Stimulated activated CD8-positive, alpha-beta memory T cell treated with anti-CD3 and anti-CD28 coated beads, Interleukin-12 subunit alpha, Interleukin-12 subunit beta, amount 100 ng/mL, for 4 hours (primary cell): ENCODE data around the gene AGMO.

Experiments used
- DNase-seq: peaks from one replicate; pipeline ENCODE4 v3.0.0-alpha.2; 2020; ENCODE audit warnings: low read depth

AGMO gene

GRCh38 chr7:15218261-15218660 is 343.6 kb downstream of the AGMO start:
- DNase-seq = no peak

GRCh38 chr7:15215616-15216015 is 346.2 kb downstream of the AGMO start:
- DNase-seq = no peak

- DNase-seq = no peak
These were observed 346.8 kb downstream of the AGMO start for GRCh38 chr7:15214976-15215375.

GRCh38 chr7:15213093-15213492 is 348.7 kb downstream of the AGMO start:
- DNase-seq = no peak

GRCh38 chr7:15209429-15209828 is 352.4 kb downstream of the AGMO start:
- no peak for DNase-seq

DNA sequence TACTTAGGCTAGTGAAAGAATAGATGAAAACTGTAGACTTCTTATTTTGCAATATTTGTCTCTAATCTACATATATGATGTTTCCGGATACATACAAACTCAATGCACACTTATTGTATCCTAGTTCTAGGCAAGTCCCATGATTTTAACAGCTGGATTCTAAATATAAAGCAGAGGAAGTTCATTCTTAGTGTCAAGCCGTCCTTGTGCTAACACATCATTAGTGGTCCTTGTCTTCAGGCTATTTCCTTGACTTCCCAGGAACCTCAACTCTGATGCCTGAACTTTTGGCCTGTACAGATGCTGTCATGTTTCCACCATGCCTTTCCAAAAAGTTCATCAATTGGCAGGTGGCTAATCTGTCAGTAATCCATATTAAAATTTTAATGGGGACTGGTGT is 357.4 kb downstream of the AGMO start:
- no peak for DNase-seq

DNA sequence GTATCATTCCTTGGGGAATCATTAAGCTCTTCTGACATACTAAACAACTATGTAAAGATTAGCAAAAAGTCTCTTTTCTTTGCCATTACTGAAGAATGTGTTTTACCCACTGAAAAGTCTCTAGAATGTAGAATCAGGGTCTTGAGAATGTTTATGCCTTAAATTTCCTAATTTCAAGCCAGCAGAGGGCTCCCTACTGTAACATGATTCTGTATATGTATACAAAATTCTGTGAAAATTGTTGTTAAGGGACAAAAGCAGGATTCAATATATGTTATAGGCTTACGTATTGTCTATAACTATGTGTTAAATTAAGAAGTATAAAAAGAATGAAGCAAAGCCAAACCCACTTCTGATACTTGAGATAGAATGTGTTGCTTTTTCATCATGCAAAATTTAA is 362.3 kb downstream of the AGMO start:
- DNase-seq = no peak

DNA sequence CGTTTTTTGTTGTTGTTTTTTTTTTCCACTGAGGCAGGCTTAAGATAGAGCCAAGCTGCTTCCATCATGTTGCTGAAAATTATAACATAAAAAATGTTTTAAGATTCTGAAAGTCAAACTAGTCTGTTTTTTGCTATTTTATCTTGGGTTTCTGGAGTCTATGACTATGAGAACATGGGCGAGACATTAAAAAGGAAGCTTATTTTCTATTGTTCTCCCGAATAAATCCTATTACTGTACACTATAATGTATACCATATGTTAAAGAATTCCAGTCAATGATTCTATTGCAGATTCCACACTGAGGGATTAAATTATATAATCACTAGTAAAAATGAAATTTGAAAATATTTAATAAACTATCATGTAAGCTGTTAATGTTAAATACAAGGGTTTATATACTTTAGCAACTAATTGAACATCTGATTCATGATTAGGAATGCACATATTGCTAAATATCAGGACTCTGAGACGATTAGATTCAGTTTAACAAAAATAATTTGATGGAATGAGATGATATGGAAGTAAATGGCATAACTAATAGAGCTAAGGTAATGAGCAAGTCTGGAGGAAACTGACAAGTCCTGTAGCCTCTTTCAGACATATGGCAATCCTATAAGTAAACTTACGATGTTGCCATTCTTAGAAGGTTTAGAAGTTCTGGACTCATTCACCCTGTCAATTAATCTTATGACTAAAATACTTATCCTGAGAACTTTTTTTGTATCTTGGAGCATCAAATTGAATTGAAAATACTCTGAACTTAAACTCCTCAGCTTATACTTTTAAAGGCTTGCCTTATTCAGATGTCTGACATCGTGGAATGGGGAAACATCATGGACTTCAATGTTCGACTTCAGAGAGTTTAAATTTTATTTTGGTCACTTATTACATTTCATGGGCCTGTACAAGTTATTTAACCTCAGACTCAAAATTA is 364.5 kb downstream of the AGMO start:
- DNase-seq = no peak

DNA sequence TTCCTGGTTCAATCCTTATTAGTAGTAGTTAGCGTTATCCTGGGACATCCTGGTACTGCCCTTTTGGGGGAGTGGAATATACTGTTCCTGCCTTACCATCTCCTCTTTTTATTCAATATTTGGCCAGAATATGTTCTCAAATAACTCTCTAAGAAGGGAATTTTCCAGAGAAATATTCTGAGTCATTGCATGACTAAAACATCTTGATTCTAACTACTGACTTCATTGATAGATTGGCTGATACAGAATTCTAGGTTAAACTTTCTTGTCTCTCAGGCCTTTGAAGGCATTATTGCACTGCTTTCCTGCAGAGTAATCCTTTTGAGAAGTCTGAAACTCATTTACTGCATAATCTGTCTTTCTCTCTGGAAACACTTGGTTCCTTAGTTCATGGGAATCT is 383.8 kb downstream of the AGMO start:
- DNase-seq = no peak

- DNase-seq = no peak
These were observed 385.7 kb downstream of the AGMO start for GRCh38 chr7:15176089-15176488.

DNA sequence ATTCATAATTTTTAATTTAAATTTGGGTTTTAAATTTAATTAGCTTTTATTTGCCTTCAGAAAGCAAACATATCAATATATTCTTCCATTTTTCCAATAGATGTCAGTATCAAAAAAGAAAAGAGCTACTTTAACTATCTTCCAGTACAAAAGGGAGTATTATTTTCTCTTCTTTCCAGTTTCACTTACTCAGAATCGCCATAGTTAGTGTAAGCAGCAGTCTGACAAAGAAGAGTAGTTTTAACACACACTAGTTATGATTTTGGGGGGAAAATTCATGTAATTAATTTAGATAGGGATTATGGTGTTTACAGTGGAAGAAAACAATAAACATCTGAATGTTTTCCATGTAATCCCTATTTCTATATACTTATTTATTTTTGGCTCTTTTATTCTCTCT is 386.7 kb downstream of the AGMO start:
- no peak for DNase-seq

GRCh38 chr7:15174485-15174884 is 387.3 kb downstream of the AGMO start:
- no peak for DNase-seq

GRCh38 chr7:15168489-15168888 is 393.3 kb downstream of the AGMO start:
- no peak for DNase-seq

GRCh38 chr7:15167912-15168311 is 393.9 kb downstream of the AGMO start:
- DNase-seq = no peak

- no peak for DNase-seq
These were observed 395.2 kb downstream of the AGMO start for GRCh38 chr7:15166620-15167019.

DNA sequence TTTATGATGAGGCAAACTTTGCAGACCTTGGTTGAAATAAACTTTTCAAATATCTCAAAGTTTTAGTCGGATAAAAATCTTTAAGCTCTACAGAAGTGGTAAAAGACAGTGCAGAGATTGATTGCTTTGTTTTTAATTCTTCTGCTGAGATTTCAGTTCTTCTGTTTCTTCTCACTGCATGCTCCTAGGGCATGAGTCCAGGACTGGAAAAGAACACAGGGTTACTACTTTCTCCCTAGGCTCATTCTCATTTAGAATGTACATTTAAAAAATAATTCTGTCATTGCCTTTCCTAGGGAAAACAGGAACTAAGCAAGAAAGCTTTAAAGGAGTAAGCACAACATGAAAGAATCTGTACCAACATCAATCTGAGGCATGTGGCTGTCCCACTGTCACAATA is 402.6 kb downstream of the AGMO start:
- no peak for DNase-seq

GRCh38 chr7:15158141-15158810 is 403.5 kb downstream of the AGMO start:
- no peak for DNase-seq
